Progenitor cell of endocrine pancreas (in vitro differentiated cells): ENCODE results near the gene ANKHD1. TPM values are rescaled to one million over a fixed set of nuclear protein-coding genes. Genes with fewer than 3 reads are reported as not detected.
A peak's percentile ranks its signal among the peaks of the same experiment; 100 is the strongest.
"Not testable (repeated sequence)": the region's sequence is repeated elsewhere in the genome, so short reads cannot be mapped to it uniquely, and the experiment has no call there.

Source experiments
- DNase-seq: peaks from one replicate; pipeline ENCODE4 v3.0.0; 2021; ENCODE audit warnings: low spot score; ENCODE audit not compliant: unreplicated experiment
- H3K27ac Mint-ChIP-seq: 2 replicates; pipeline ENCODE4 v1.8.0; 2021; ENCODE audit warnings: mild to moderate bottlenecking, moderate library complexity, mixed read lengths
- H3K27me3 Mint-ChIP-seq: 2 replicates; pipeline ENCODE4 v1.8.0; 2021; ENCODE audit warnings: mixed read lengths
- H3K36me3 Mint-ChIP-seq: 2 replicates; pipeline ENCODE4 v1.8.0; 2022; ENCODE audit warnings: mixed read lengths; ENCODE audit not compliant: insufficient read depth
- H3K4me1 Mint-ChIP-seq: 2 replicates; pipeline ENCODE4 v1.8.0; 2021; ENCODE audit warnings: low read depth, mixed read lengths
- H3K4me3 Mint-ChIP-seq: 2 replicates; pipeline ENCODE4 v1.8.0; 2021; ENCODE audit warnings: low read depth, mild to moderate bottlenecking, moderate library complexity, mixed read lengths
- H3K9me3 Mint-ChIP-seq: 2 replicates; pipeline ENCODE4 v1.8.0; 2021; ENCODE audit warnings: low read depth, mixed read lengths
- total RNA-seq: library from RNA; stranded (reverse); gene quantifications from 2 replicates; pipeline ENCODE4 v1.2.1, GENCODE V29; 2021
- TF ChIP-seq, protein P1 (sequence below): fragments of 200-600 bp; sonication (generic); IDR thresholded peaks from one replicate; pipeline ENCODE4 v1.5.0; 2021; ENCODE audit warnings: antibody characterized with exemption, mild to moderate bottlenecking; ENCODE audit not compliant: unreplicated experiment

ANKHD1 gene
- total RNA-seq, 1 donor from 2014 or later = 115 TPM

DNA sequence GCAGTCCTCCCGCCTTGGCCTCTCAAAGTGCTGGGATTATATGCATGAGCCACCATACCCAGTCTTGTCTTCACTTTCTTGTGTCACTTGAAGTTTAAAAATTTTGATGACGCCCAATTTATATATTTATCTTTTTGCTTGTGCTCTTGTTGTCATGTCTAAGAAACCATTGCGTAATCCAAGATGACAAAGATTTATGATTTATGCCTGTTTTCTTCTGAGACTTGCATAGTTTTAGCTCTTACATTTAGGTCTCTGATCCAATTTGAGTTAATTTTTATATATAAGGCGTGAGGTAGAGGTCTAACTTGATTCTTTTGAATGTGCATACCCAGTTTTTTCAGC is 18.6 kb downstream of the ANKHD1 start:
- peaks cover 16% of the 10 kb centered on the region for H3K4me1 Mint-ChIP-seq
- peaks cover 5% of the 10 kb centered on the region for H3K36me3 Mint-ChIP-seq
- no peak overlapping the region for H3K4me3 Mint-ChIP-seq
- DNase-seq = no peak
- no peak overlapping the region for H3K27ac Mint-ChIP-seq
- H3K27me3 Mint-ChIP-seq = no peaks in the 10 kb centered on the region
- H3K9me3 Mint-ChIP-seq = peaks cover 3% of the 10 kb centered on the region
- TF ChIP-seq, protein P1, sequence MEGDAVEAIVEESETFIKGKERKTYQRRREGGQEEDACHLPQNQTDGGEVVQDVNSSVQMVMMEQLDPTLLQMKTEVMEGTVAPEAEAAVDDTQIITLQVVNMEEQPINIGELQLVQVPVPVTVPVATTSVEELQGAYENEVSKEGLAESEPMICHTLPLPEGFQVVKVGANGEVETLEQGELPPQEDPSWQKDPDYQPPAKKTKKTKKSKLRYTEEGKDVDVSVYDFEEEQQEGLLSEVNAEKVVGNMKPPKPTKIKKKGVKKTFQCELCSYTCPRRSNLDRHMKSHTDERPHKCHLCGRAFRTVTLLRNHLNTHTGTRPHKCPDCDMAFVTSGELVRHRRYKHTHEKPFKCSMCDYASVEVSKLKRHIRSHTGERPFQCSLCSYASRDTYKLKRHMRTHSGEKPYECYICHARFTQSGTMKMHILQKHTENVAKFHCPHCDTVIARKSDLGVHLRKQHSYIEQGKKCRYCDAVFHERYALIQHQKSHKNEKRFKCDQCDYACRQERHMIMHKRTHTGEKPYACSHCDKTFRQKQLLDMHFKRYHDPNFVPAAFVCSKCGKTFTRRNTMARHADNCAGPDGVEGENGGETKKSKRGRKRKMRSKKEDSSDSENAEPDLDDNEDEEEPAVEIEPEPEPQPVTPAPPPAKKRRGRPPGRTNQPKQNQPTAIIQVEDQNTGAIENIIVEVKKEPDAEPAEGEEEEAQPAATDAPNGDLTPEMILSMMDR = no peak

GRCh38 chr5:140420665-140421361 is 19.2 kb downstream of the ANKHD1 start:
- TF ChIP-seq, protein P1 = no peak
- Mint-ChIP-seq H3K9me3 (peaks cover 5% of the 10 kb centered on the region), H3K36me3 (peaks cover 7% of the 10 kb centered on the region), H3K27me3 (no peaks in the 10 kb centered on the region), H3K27ac (peak overlapping the region; percentile 43), H3K4me3 (no peak overlapping the region), H3K4me1 (peaks cover 16% of the 10 kb centered on the region)
- DNase-seq = no peak

DNA sequence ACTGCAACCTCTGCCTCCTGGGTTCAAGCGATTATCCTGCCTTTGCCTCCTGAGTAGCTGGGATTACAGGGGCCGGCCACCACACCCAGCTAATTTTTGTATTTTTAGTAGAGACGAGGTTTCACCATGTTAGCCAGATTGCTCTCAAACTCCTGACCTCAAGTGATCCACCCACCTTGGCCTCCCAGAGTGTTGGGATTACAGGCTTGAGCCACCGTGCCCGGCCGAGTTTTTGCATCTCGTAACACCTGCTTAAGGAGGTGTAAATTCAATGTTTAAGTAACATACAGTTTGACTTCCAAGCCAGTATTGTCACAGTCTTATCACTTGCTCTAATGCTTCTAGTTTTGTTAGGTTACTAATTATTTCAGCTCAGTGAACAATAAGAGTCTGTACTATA is 19.7 kb downstream of the ANKHD1 start:
- not testable (repeated sequence) for H3K27ac Mint-ChIP-seq, H3K36me3 Mint-ChIP-seq, H3K27me3 Mint-ChIP-seq

DNA sequence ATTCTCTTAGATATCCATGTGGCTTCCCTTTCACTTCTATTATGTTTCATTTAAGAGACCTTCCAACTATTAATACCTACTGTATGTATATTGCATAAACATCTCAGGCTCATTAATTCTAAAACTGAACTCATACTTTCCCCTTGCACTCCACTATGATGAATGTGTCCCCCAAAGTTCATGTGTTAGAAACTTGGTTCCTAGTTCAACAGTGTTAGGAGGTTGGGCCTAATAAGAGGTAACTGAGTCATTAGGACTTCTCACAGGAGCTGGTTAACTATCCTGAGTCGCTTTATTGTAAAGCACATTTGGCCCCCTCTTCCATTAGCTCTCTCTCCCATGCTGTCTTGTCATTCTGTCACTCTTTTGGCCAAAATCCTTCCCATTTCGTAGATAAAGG is 22.0 kb downstream of the ANKHD1 start:
- TF ChIP-seq, protein P1 = no peak
- peaks cover 16% of the 10 kb centered on the region for H3K4me1 Mint-ChIP-seq
- peaks cover 10% of the 10 kb centered on the region for H3K36me3 Mint-ChIP-seq
- H3K27me3 Mint-ChIP-seq = no peaks in the 10 kb centered on the region
- H3K4me3 Mint-ChIP-seq = no peak overlapping the region
- no peak for DNase-seq
- H3K27ac Mint-ChIP-seq = peak overlapping the region; percentile 63
- H3K9me3 Mint-ChIP-seq = peaks cover 3% of the 10 kb centered on the region

More for the DNA sequence above, 19.7 kb downstream of the ANKHD1 start:
- peaks cover 16% of the 10 kb centered on the region for H3K4me1 Mint-ChIP-seq
- not testable (repeated sequence) for H3K4me3 Mint-ChIP-seq, H3K9me3 Mint-ChIP-seq, DNase-seq

DNA sequence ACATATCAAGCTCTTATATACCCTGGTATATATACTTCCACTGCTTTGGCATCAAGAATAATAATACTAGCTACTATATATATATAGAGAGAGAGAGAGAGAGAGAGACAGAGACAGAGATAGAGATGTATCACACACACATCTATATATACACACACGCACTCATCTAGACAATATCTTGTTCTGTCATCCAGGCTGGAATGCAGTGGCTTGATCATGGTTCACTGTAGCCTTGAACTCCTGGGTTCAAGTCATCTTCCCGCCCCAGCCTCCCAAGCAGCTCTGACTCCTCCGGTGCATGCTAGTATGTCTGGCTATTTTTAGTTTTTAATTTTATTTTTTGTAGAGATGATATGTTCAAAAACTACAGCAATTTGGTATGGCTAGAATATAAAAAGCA is 22.5 kb downstream of the ANKHD1 start:
- Mint-ChIP-seq H3K4me1 (peaks cover 16% of the 10 kb centered on the region), H3K27me3 (no peaks in the 10 kb centered on the region), H3K9me3 (peaks cover 3% of the 10 kb centered on the region), H3K4me3 (no peak overlapping the region), H3K27ac (peak overlapping the region; percentile 63), H3K36me3 (peaks cover 10% of the 10 kb centered on the region)
- TF ChIP-seq, protein P1 = no peak
- no peak for DNase-seq

GRCh38 chr5:140427726-140428125 is 26.1 kb downstream of the ANKHD1 start:
- not testable (repeated sequence) for H3K9me3 Mint-ChIP-seq, H3K27me3 Mint-ChIP-seq, H3K4me3 Mint-ChIP-seq, H3K36me3 Mint-ChIP-seq, DNase-seq, H3K4me1 Mint-ChIP-seq, H3K27ac Mint-ChIP-seq
